HG02588 (cell line): ENCODE results near the gene FBXL13.
"Not testable (repeated sequence)": the region's sequence is repeated elsewhere in the genome, so short reads cannot be mapped to it uniquely, and the experiment has no call there.

ENCODE experiments used
- ATAC-seq: cut with Tn5 transposase; IDR thresholded peaks from one replicate; pipeline ENCODE4 v1.9.1; 2021; ENCODE audit warnings: mild to moderate bottlenecking, moderate library complexity; ENCODE audit not compliant: unreplicated experiment

Gene FBXL13

GRCh38 chr7:103031024-103031423 lies 43.6 kb downstream of the FBXL13 start:
- no peak for ATAC-seq

GRCh38 chr7:103025341-103025740 lies 49.3 kb downstream of the FBXL13 start:
- ATAC-seq, result no peak

- ATAC-seq, result not testable (repeated sequence)
Observed at GRCh38 chr7:103023578-103023977, 51.0 kb downstream of the FBXL13 start.

GRCh38 chr7:103021490-103021889 lies 53.1 kb downstream of the FBXL13 start:
- not testable (repeated sequence) for ATAC-seq

- ATAC-seq, result not testable (repeated sequence)
Observed at GRCh38 chr7:103020876-103021275, 53.7 kb downstream of the FBXL13 start.

- ATAC-seq, result not testable (repeated sequence)
Observed at GRCh38 chr7:103018295-103018694, 56.3 kb downstream of the FBXL13 start.

GRCh38 chr7:103011650-103012049 lies 62.9 kb downstream of the FBXL13 start:
- no peak for ATAC-seq

GRCh38 chr7:103010211-103010610 lies 64.4 kb downstream of the FBXL13 start:
- ATAC-seq, result no peak

- ATAC-seq, result no peak
Observed at GRCh38 chr7:103009466-103010185, 65.0 kb downstream of the FBXL13 start.

GRCh38 chr7:103003004-103003403 lies 71.6 kb downstream of the FBXL13 start:
- no peak for ATAC-seq

- no peak for ATAC-seq
Observed at GRCh38 chr7:103001210-103001609, 73.4 kb downstream of the FBXL13 start.

GRCh38 chr7:102996957-102997356 lies 77.6 kb downstream of the FBXL13 start:
- ATAC-seq, result no peak

- not testable (repeated sequence) for ATAC-seq
Observed at GRCh38 chr7:102995609-102996008, 79.0 kb downstream of the FBXL13 start.

GRCh38 chr7:102994567-102994966 lies 80.0 kb downstream of the FBXL13 start:
- ATAC-seq, result no peak

GRCh38 chr7:102993718-102994029 lies 80.9 kb downstream of the FBXL13 start:
- no peak for ATAC-seq

GRCh38 chr7:102992938-102993717 lies 81.5 kb downstream of the FBXL13 start:
- ATAC-seq, result no peak

- no peak for ATAC-seq
Observed at GRCh38 chr7:102992509-102992937, 82.1 kb downstream of the FBXL13 start.

GRCh38 chr7:102991540-102992214 lies 82.9 kb downstream of the FBXL13 start:
- no peak for ATAC-seq

GRCh38 chr7:102991077-102991539 lies 83.5 kb downstream of the FBXL13 start:
- ATAC-seq, result no peak

GRCh38 chr7:102990642-102991041 lies 84.0 kb downstream of the FBXL13 start:
- no peak for ATAC-seq
